MM.1S (cell line): ENCODE data around the gene CHN2.

Source experiments
- DNase-seq: peaks from one replicate; pipeline ENCODE4 v3.0.0-alpha.2; 2015
- H2AFZ ChIP-seq: fragments of 300-600 bp; sonication (generic); 2 replicates; pipeline ENCODE4 v1.6.0; 2016; ENCODE audit warnings: antibody characterized with exemption, low read length
- H3F3A ChIP-seq: fragments of 300-600 bp; sonication (generic); 2 replicates; pipeline ENCODE4 v1.6.1; 2016; ENCODE audit warnings: mild to moderate bottlenecking, antibody characterized with exemption, low read length, moderate library complexity, mixed read lengths; ENCODE audit not compliant: insufficient read depth
- H3K27ac ChIP-seq: fragments of 300-600 bp; sonication (generic); 2 replicates; pipeline ENCODE4 v1.5.1; 2016; ENCODE audit warnings: mild to moderate bottlenecking, low read length
- H3K27me3 ChIP-seq: fragments of 300-600 bp; sonication (generic); replicated peaks from 2 replicates; pipeline ENCODE4 v1.6.0; 2016; ENCODE audit warnings: low read length; ENCODE audit not compliant: insufficient read depth
- H3K36me3 ChIP-seq: fragments of 300-600 bp; sonication (generic); replicated peaks from 2 replicates; pipeline ENCODE4 v1.6.1; 2016; ENCODE audit warnings: mild to moderate bottlenecking, low read length, mixed read lengths; ENCODE audit not compliant: insufficient read depth
- H3K4me1 ChIP-seq: fragments of 300-600 bp; sonication (generic); 2 replicates; pipeline ENCODE4 v1.6.1; 2016; ENCODE audit warnings: low read length, mixed read lengths
- H3K4me2 ChIP-seq: fragments of 300-600 bp; sonication (generic); 2 replicates; pipeline ENCODE4 v1.6.0; 2016; ENCODE audit warnings: low read depth, low read length
- H3K4me3 ChIP-seq: fragments of 300-600 bp; sonication (generic); 2 replicates; pipeline ENCODE4 v1.5.1; 2016; ENCODE audit warnings: low read length, mixed read lengths
- H3K79me2 ChIP-seq: fragments of 300-600 bp; sonication (generic); 2 replicates; pipeline ENCODE4 v1.6.1; 2016; ENCODE audit warnings: mixed run types, low read length, mixed read lengths
- H3K9ac ChIP-seq: fragments of 300-600 bp; sonication (generic); 2 replicates; pipeline ENCODE4 v1.6.1; 2016; ENCODE audit warnings: low read length, mixed read lengths
- H3K9me2 ChIP-seq: fragments of 300-600 bp; sonication (generic); replicated peaks from 2 replicates; pipeline ENCODE4 v1.6.1; 2016; ENCODE audit warnings: mild to moderate bottlenecking, low read length, mixed read lengths; ENCODE audit not compliant: insufficient read depth
- H3K9me3 ChIP-seq: fragments of 300-600 bp; sonication (generic); replicated peaks from 2 replicates; pipeline ENCODE4 v1.6.1; 2016; ENCODE audit warnings: mild to moderate bottlenecking, low read length, mixed read lengths; ENCODE audit not compliant: insufficient read depth
- H4K20me1 ChIP-seq: fragments of 300-600 bp; sonication (generic); 2 replicates; pipeline ENCODE4 v1.6.1; 2016; ENCODE audit warnings: mild to moderate bottlenecking, low read length, moderate library complexity, mixed read lengths; ENCODE audit not compliant: insufficient read depth
- EZH2 ChIP-seq: fragments of 300-600 bp; sonication (generic); optimal IDR thresholded peaks from 2 replicates; pipeline ENCODE3; 2017; ENCODE audit warnings: low read depth, mild to moderate bottlenecking, antibody characterized with exemption, low read length, mixed read lengths
- EZH2phosphoT487 ChIP-seq: fragments of 300-600 bp; sonication (generic); IDR thresholded peaks from 2 replicates; pipeline ENCODE4 v1.6.1; 2018; ENCODE audit warnings: antibody characterized with exemption, low read length
- TF ChIP-seq, protein P1 (sequence below): fragments of 300-600 bp; sonication (generic); IDR thresholded peaks from 2 replicates; pipeline ENCODE4 v1.5.1; 2016; ENCODE audit warnings: antibody characterized with exemption, low read length, mixed read lengths

The CHN2 gene

DNA sequence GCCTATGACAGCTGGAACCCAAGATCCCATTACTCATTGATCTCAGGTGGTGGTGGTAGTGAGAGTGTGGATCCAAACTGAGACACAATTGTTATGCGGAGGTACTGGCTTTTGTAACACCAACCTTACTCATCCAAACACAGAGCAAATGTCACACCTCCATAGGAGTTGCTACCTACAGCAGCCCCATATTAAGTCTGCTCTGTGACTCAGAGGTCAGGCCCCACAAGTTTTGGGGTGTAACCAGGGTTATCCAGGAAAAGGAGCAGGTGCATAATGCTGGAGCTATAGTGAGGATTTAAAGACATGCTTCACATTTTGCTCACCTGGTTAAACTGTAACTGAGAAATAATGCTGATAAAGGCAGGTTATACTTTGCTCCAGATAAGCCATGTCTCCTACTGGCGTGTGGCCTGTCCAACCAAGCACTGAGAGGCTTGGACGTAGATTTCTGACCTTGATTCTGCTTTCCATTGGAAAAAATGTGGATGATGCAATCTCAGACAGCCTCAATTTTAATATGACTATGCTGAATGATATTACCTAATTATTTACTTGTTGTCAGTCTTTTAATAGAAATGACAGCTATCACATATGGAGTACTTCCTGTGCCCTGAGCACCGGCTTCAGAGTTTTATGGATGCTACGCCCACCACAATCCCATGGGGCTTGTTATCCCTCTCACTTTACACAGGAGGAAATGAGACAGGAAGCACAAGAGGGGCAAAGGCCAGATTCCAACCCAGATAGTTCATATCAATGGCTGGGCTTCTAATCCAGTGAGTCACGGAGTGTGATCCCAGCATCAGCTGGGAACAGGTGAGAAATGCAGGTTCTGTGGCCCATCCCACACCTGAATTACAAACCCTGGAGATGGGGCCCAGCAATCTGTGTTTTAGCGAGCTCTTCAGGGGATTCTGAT lies 181.3 kb downstream of the CHN2 start:
- no peak overlapping the region for H2AFZ ChIP-seq

DNA sequence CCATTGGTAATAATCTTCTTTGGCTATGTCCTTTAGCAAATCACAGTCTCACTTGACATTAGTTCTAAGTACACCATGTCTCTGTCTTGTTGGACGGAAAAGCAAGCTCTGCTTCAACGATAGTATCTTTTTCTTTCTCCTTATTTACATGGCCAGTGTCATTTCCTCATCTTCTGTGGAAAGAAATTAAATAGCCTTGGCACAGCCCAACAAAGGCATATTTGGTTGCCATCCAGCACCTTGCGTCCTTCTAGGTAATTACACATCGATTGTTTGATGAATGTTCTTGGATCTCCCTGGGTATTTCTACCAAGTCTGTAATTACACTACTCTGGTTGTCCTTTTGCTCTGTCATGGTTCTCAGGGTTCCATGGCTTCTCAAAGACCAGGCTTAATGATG lies 183.1 kb downstream of the CHN2 start:
- Histone ChIP-seq H3K4me2 (no peak overlapping the region), H3K79me2 (no peaks in the 10 kb centered on the region), H3F3A (no peaks in the 10 kb centered on the region), H3K9ac (no peak overlapping the region), H3K4me1 (no peaks in the 10 kb centered on the region), H3K4me3 (no peak overlapping the region), H3K27ac (no peak overlapping the region), H3K27me3 (no peaks in the 10 kb centered on the region), H3K9me3 (no peaks in the 10 kb centered on the region), H3K9me2 (no peaks in the 10 kb centered on the region), H4K20me1 (no peaks in the 10 kb centered on the region), H3K36me3 (no peaks in the 10 kb centered on the region), H2AFZ (no peak overlapping the region)
- DNase-seq, result no peak
- TF ChIP-seq, protein P1, sequence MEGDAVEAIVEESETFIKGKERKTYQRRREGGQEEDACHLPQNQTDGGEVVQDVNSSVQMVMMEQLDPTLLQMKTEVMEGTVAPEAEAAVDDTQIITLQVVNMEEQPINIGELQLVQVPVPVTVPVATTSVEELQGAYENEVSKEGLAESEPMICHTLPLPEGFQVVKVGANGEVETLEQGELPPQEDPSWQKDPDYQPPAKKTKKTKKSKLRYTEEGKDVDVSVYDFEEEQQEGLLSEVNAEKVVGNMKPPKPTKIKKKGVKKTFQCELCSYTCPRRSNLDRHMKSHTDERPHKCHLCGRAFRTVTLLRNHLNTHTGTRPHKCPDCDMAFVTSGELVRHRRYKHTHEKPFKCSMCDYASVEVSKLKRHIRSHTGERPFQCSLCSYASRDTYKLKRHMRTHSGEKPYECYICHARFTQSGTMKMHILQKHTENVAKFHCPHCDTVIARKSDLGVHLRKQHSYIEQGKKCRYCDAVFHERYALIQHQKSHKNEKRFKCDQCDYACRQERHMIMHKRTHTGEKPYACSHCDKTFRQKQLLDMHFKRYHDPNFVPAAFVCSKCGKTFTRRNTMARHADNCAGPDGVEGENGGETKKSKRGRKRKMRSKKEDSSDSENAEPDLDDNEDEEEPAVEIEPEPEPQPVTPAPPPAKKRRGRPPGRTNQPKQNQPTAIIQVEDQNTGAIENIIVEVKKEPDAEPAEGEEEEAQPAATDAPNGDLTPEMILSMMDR, result no peak

More for the DNA sequence above, 181.3 kb downstream of the CHN2 start:
- DNase-seq, result no peak
- no peaks in the 10 kb centered on the region for H3K4me1 ChIP-seq
- no peaks in the 10 kb centered on the region for H3K79me2 ChIP-seq
- no peaks in the 10 kb centered on the region for H3K36me3 ChIP-seq
- H3K9ac ChIP-seq, result no peak overlapping the region
- H3K27ac ChIP-seq, result no peak overlapping the region
- H3F3A ChIP-seq, result no peaks in the 10 kb centered on the region
- no peak for TF ChIP-seq EZH2
- TF ChIP-seq, protein P1, result no peak
- TF ChIP-seq EZH2phosphoT487, result no peak
- no peaks in the 10 kb centered on the region for H3K9me2 ChIP-seq
- H3K4me3 ChIP-seq, result no peak overlapping the region
- H3K9me3 ChIP-seq, result no peaks in the 10 kb centered on the region
- no peak overlapping the region for H3K4me2 ChIP-seq
- no peaks in the 10 kb centered on the region for H4K20me1 ChIP-seq
- no peaks in the 10 kb centered on the region for H3K27me3 ChIP-seq

DNA sequence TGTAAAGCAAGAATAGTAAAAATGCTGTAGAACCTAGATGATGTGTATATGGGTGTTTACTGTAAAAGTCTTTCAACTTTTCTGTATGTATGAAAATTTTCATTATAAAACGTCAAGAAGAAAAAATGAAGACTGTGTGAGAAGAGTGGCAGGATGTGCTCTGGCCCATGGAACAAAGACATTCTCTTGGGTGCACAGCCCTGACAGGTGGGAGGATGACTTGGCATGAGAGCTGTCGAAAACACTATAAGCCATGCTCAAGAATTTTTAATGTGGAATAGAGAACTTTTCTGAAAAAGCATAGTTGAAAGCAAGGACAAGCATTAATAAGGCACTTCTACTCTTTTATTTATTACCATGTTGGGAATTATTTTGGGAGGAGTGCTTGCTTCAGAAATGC lies 185.0 kb downstream of the CHN2 start:
- H3K4me1 ChIP-seq, result no peaks in the 10 kb centered on the region
- no peak overlapping the region for H3K27ac ChIP-seq
- no peak for DNase-seq
- H3K36me3 ChIP-seq, result no peaks in the 10 kb centered on the region
- no peaks in the 10 kb centered on the region for H3K9me3 ChIP-seq
- TF ChIP-seq, protein P1, result no peak
- TF ChIP-seq EZH2phosphoT487 (no peak), EZH2 (no peak)
- no peak overlapping the region for H3K4me3 ChIP-seq
- H4K20me1 ChIP-seq, result no peaks in the 10 kb centered on the region
- H3K9ac ChIP-seq, result no peak overlapping the region
- H2AFZ ChIP-seq, result no peak overlapping the region
- H3K27me3 ChIP-seq, result no peaks in the 10 kb centered on the region
- no peaks in the 10 kb centered on the region for H3K9me2 ChIP-seq
- H3K79me2 ChIP-seq, result no peaks in the 10 kb centered on the region
- no peak overlapping the region for H3K4me2 ChIP-seq
- no peaks in the 10 kb centered on the region for H3F3A ChIP-seq
